ENCODE measurements around the gene VAMP2. TPM values are rescaled to one million over a fixed set of nuclear protein-coding genes. Genes with fewer than 3 reads are reported as not detected.

The VAMP2 gene
- total RNA-seq, 4 donors from 2014 or later = 16.8 to 42.1 (median 21.2) TPM

GRCh38 chr17:8131844-8132441 is 30.8 kb downstream of the VAMP2 start:
- DNase-seq (ENCODE audit: low spot score) (no peak), ATAC-seq (ENCODE audit: low FRiP score) (no peak)
- TF ChIP-seq CTCF (IDR thresholded peaks at IDR 0.05) = no peak

- DNase-seq (ENCODE audit: low spot score) = no peak
- no peak for ATAC-seq (ENCODE audit: low FRiP score)
- TF ChIP-seq CTCF (IDR thresholded peaks at IDR 0.05) = no peak
Observed at GRCh38 chr17:8128125-8128784, 34.5 kb downstream of the VAMP2 start.

- TF ChIP-seq CTCF (IDR thresholded peaks at IDR 0.05) = no peak
- ATAC-seq (ENCODE audit: low FRiP score) (peak; percentile 43), DNase-seq (ENCODE audit: low spot score) (no peak)
Observed at GRCh38 chr17:8126491-8127066, 36.2 kb downstream of the VAMP2 start.

GRCh38 chr17:8125947-8126490 is 36.7 kb downstream of the VAMP2 start:
- TF ChIP-seq CTCF (IDR thresholded peaks at IDR 0.05) = no peak
- ATAC-seq (ENCODE audit: low FRiP score) = no peak
- no peak for DNase-seq (ENCODE audit: low spot score)

GRCh38 chr17:8125154-8125946 is 37.4 kb downstream of the VAMP2 start:
- ATAC-seq (ENCODE audit: low FRiP score) (peak; percentile 34), DNase-seq (ENCODE audit: low spot score) (peak; percentile 97)
- TF ChIP-seq CTCF (IDR thresholded peaks at IDR 0.05) = no peak

- ATAC-seq (ENCODE audit: low FRiP score) = no peak
- no peak for DNase-seq (ENCODE audit: low spot score)
- no peak for TF ChIP-seq CTCF (IDR thresholded peaks at IDR 0.05)
Observed at GRCh38 chr17:8124350-8125153, 38.2 kb downstream of the VAMP2 start.

Measured in omental fat pad (tissue), 4 donors.